ENCODE measurements around the gene SLC9A9. TPM values are rescaled to one million over a fixed set of nuclear protein-coding genes. Genes with fewer than 3 reads are reported as not detected.

Gene SLC9A9
- polyA plus RNA-seq, 1 of the 3 experiments (the other 2 are of a cell fraction), result 0.05 TPM

DNA sequence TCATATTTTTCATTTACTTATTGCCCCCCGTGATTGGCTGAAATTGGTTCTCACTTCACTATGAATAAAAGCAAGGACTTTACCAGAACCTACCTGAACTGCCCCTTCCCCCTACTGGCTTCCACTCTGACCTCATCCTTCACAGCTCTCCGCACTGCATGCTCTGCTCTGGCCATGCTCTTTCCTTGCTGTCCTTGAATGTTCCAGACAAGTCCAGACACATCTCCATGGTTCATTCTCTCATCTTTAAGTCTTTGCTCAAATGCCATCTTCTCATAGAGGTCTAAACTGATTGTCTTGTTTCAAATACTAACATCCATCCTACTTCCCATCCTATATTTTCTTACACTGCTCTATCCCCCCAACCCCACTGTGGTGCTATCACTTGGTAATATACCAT is 599.3 kb downstream of the SLC9A9 start (continued):
- TF ChIP-seq ZBTB33 (IDR thresholded peaks at IDR 0.05; ENCODE audit: borderline replicate concordance, low read depth) (no peak), CHD2 (IDR thresholded peaks at IDR 0.05; ENCODE audit: low read length, partially characterized antibody) (no peak)

- CTCF ChIA-PET, result no interaction called here
Observed at GRCh38 chr3:143247073-143247472, 601.2 kb downstream of the SLC9A9 start.

GRCh38 chr3:143245692-143246091 is 602.6 kb downstream of the SLC9A9 start:
- H3K27ac ChIP-seq (ENCODE audit: low read depth in 2 of 2, low read length in 1 of 2), result no peak overlapping the region
- no peaks in the 10 kb centered on the region for H4K20me1 ChIP-seq (ENCODE audit: insufficient read depth)
- H3K9me2 ChIP-seq, result no peaks in the 10 kb centered on the region
- no peaks in the 10 kb centered on the region for H3K9me3 ChIP-seq
- no peak overlapping the region for H3K4me3 ChIP-seq (ENCODE audit: low read depth in 2 of 2, low read length in 1 of 2)
- ChIA-PET CTCF (no interaction called here), POLR2A (no interaction called here)
- no peak overlapping the region for H3K4me2 ChIP-seq
- H2AFZ ChIP-seq (ENCODE audit: low read depth), result no peak overlapping the region
- no peaks in the 10 kb centered on the region for H3K4me1 ChIP-seq (ENCODE audit: control insufficient read depth in 1 of 2, insufficient read depth in 2 of 2, low read depth in 1 of 2, low read length in 1 of 2)
- H3K9ac ChIP-seq, result no peak overlapping the region
- no peak for DNase-seq
- TF ChIP-seq PBX3 (IDR thresholded peaks at IDR 0.05) (no peak), RAD21 (IDR thresholded peaks at IDR 0.05; ENCODE audit: low read length) (no peak), USF1 (IDR thresholded peaks at IDR 0.05; ENCODE audit: borderline replicate concordance, low read depth) (no peak), POLR2AphosphoS5 (IDR thresholded peaks at IDR 0.05; ENCODE audit: low read depth, low read length) (no peak), CHD2 (IDR thresholded peaks at IDR 0.05; ENCODE audit: low read length, partially characterized antibody) (no peak), FOSL2 (IDR thresholded peaks at IDR 0.05; ENCODE audit: borderline replicate concordance, low read depth) (no peak), TEAD4 (IDR thresholded peaks at IDR 0.05; ENCODE audit: borderline replicate concordance, insufficient read depth) (no peak), ELF1 (IDR thresholded peaks at IDR 0.05) (no peak), MEF2A (IDR thresholded peaks at IDR 0.05; ENCODE audit: borderline replicate concordance, low read depth) (no peak), NFIC (IDR thresholded peaks at IDR 0.05; ENCODE audit: borderline replicate concordance) (no peak)
- TF ChIP-seq, protein P1, sequence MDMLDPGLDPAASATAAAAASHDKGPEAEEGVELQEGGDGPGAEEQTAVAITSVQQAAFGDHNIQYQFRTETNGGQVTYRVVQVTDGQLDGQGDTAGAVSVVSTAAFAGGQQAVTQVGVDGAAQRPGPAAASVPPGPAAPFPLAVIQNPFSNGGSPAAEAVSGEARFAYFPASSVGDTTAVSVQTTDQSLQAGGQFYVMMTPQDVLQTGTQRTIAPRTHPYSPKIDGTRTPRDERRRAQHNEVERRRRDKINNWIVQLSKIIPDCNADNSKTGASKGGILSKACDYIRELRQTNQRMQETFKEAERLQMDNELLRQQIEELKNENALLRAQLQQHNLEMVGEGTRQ (IDR thresholded peaks at IDR 0.05; ENCODE audit: borderline replicate concordance, low read depth, low read length), result no peak
- H3K79me2 ChIP-seq (ENCODE audit: insufficient read depth), result no peaks in the 10 kb centered on the region
- no peaks in the 10 kb centered on the region for H3K36me3 ChIP-seq (replicated peaks in 1 of 2; ENCODE audit: control insufficient read depth in 1 of 2, insufficient read depth in 2 of 2, low read length in 1 of 2)
- H3F3A ChIP-seq (replicated peaks; ENCODE audit: insufficient read depth), result no peaks in the 10 kb centered on the region
- 46% methylated on average over 3 of the region's 4 CpGs for WGBS (ENCODE audit: low lambda C conversion rate)
- H3K27me3 ChIP-seq (ENCODE audit: insufficient read depth), result no peaks in the 10 kb centered on the region

More at GRCh38 chr3:143247073-143247472, 601.2 kb downstream of the SLC9A9 start:
- no peak overlapping the region for H2AFZ ChIP-seq (ENCODE audit: low read depth)
- POLR2A ChIA-PET, result no interaction called here
- H3K27ac ChIP-seq (ENCODE audit: low read depth in 2 of 2, low read length in 1 of 2), result no peak overlapping the region
- H3K9me2 ChIP-seq, result no peaks in the 10 kb centered on the region
- DNase-seq, result no peak
- no peaks in the 10 kb centered on the region for H3K79me2 ChIP-seq (ENCODE audit: insufficient read depth)
- H3K9ac ChIP-seq, result no peak overlapping the region
- no peaks in the 10 kb centered on the region for H3K36me3 ChIP-seq (replicated peaks in 1 of 2; ENCODE audit: control insufficient read depth in 1 of 2, insufficient read depth in 2 of 2, low read length in 1 of 2)
- no peaks in the 10 kb centered on the region for H3K9me3 ChIP-seq
- WGBS (ENCODE audit: low lambda C conversion rate), result 57% methylated on average over 3 of the region's 3 CpGs
- H3K4me1 ChIP-seq (ENCODE audit: control insufficient read depth in 1 of 2, insufficient read depth in 2 of 2, low read depth in 1 of 2, low read length in 1 of 2), result no peaks in the 10 kb centered on the region
- TF ChIP-seq, protein P1 (IDR thresholded peaks at IDR 0.05; ENCODE audit: borderline replicate concordance, low read depth, low read length), result no peak
- no peak for TF ChIP-seq SIN3A (IDR thresholded peaks at IDR 0.05; ENCODE audit: borderline replicate concordance, low read depth, low read length)
- no peak for TF ChIP-seq FOXJ3 (CRISPR knock-in tag; IDR thresholded peaks at IDR 0.05)
- no peak for TF ChIP-seq RAD21 (IDR thresholded peaks at IDR 0.05; ENCODE audit: low read length)
- no peak overlapping the region for H3K4me2 ChIP-seq
- no peaks in the 10 kb centered on the region for H4K20me1 ChIP-seq (ENCODE audit: insufficient read depth)
- no peaks in the 10 kb centered on the region for H3F3A ChIP-seq (replicated peaks; ENCODE audit: insufficient read depth)
- H3K4me3 ChIP-seq (ENCODE audit: low read depth in 2 of 2, low read length in 1 of 2), result no peak overlapping the region
- no peaks in the 10 kb centered on the region for H3K27me3 ChIP-seq (ENCODE audit: insufficient read depth)

Measured in SK-N-SH (cell line).